AG09309 (cell line): ENCODE data around the gene GPR22.

Source experiments
- DNase-seq: peaks from one replicate; pipeline ENCODE4 v3.0.0-alpha.2; 2010; ENCODE audit warnings: low read depth
- H3K4me3 ChIP-seq: 2 replicates; pipeline ENCODE4 v1.5.1; 2011; ENCODE audit warnings: mild to moderate bottlenecking, low read depth, low read length, moderate library complexity; ENCODE audit not compliant: control insufficient read depth
- TF ChIP-seq, protein P1 (sequence below): IDR thresholded peaks from 2 replicates; pipeline ENCODE4 v1.5.1; 2011; ENCODE audit warnings: mild to moderate bottlenecking, low read depth, low read length, inconsistent platforms; ENCODE audit not compliant: insufficient read depth, control insufficient read depth; ENCODE audit errors: missing control alignments

GPR22 gene

DNA sequence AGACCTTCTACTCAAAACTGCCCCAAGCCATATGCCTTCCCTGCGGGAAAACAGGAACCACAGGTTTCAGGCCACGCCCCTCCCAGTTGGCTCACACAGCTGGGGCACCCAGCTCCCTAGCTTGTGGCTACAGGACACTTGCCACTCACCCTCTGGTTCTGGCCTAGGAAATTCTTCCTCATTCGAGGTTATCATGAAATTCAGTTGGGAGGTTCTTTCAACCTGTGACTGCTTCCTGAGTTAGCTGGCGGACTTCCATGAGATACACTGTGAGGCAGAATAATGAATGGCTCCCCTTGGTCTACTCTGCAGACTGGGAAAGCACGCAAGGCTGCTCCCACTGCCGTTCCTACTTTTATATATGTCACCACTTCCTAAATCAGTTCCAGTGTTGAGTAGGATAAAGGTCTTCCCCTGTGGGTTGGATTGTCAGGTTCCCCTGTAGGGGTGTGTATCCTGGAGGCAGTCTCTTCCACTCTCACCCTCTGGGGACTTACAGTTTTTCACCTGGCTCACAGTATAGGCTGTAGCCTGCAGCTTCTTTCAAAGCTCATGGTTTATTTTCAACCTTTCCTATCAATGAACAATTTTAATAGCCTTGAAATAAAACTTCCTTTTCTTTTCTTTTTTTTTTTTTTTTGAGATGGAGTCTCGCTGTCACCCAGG is 37.0 kb downstream of the GPR22 start:
- no peak for DNase-seq
- no peak overlapping the region for H3K4me3 ChIP-seq
- TF ChIP-seq, protein P1, sequence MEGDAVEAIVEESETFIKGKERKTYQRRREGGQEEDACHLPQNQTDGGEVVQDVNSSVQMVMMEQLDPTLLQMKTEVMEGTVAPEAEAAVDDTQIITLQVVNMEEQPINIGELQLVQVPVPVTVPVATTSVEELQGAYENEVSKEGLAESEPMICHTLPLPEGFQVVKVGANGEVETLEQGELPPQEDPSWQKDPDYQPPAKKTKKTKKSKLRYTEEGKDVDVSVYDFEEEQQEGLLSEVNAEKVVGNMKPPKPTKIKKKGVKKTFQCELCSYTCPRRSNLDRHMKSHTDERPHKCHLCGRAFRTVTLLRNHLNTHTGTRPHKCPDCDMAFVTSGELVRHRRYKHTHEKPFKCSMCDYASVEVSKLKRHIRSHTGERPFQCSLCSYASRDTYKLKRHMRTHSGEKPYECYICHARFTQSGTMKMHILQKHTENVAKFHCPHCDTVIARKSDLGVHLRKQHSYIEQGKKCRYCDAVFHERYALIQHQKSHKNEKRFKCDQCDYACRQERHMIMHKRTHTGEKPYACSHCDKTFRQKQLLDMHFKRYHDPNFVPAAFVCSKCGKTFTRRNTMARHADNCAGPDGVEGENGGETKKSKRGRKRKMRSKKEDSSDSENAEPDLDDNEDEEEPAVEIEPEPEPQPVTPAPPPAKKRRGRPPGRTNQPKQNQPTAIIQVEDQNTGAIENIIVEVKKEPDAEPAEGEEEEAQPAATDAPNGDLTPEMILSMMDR: no peak
